HG03025 (cell line): ENCODE results near the gene ADGRB2.

Experiments
- ATAC-seq: cut with Tn5 transposase; IDR thresholded peaks from one replicate; pipeline ENCODE4 v1.9.1; 2021; ENCODE audit warnings: mild to moderate bottlenecking, moderate library complexity; ENCODE audit not compliant: unreplicated experiment, low FRiP score

ADGRB2 gene

GRCh38 chr1:31705080-31705866, 58.9 kb downstream of the ADGRB2 start:
- no peak for ATAC-seq

- no peak for ATAC-seq
Measured at GRCh38 chr1:31704271-31705079, 59.7 kb downstream of the ADGRB2 start.

GRCh38 chr1:31703431-31704270, 60.5 kb downstream of the ADGRB2 start, which contains the start of gene COL16A1:
COL16A1 (minus strand) TSS chr1:31704017; CDS start chr1:31702193, 1,824 bp downstream.
- no peak for ATAC-seq

GRCh38 chr1:31702836-31703404, 61.2 kb downstream of the ADGRB2 start:
- ATAC-seq: no peak

GRCh38 chr1:31701091-31701736, 62.9 kb downstream of the ADGRB2 start:
- no peak for ATAC-seq

GRCh38 chr1:31700468-31701090, 63.6 kb downstream of the ADGRB2 start:
- no peak for ATAC-seq

- ATAC-seq: no peak
Measured at GRCh38 chr1:31699341-31699891, 64.7 kb downstream of the ADGRB2 start.

- ATAC-seq: no peak
Measured at GRCh38 chr1:31697369-31697984, 66.7 kb downstream of the ADGRB2 start.

DNA sequence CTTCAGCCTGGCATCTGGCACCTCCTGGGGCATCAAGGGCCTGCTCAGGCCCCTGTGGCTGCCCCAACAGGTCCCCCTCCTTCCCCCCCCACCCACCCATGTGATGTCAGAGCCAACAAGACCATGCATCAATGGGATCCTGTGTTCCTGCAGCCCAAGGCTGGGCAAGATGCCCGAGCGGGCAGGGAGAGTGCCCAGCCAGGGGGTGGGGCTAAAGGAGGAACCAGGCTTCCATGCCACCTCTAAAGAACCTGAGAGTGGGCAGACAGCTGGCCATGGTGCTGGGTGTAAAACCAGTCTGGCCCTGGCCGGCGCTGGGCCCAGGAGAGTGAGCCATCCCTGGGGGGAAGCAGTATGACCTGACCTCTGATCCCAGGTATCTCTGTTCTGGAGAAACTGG, 67.9 kb downstream of the ADGRB2 start:
- ATAC-seq: no peak

- ATAC-seq: no peak
Measured at GRCh38 chr1:31695327-31695726, 68.8 kb downstream of the ADGRB2 start.

DNA sequence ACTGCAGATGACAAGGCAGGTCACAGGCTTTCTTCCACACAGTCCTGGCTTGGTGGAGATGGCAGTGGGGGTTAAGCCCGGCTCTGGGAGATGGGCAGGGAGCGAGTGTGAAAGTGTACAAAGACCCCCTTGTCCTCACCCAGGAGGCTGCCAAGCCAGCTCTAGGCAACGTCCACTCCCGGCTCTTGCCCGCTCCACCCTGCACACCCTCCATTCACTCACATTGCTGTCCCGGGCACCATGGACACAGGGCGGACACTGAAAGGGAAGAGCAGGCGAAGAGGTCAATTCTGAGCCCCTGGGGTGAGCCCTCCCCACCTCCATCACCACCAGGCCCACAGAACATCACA, 69.2 kb downstream of the ADGRB2 start:
- no peak for ATAC-seq

DNA sequence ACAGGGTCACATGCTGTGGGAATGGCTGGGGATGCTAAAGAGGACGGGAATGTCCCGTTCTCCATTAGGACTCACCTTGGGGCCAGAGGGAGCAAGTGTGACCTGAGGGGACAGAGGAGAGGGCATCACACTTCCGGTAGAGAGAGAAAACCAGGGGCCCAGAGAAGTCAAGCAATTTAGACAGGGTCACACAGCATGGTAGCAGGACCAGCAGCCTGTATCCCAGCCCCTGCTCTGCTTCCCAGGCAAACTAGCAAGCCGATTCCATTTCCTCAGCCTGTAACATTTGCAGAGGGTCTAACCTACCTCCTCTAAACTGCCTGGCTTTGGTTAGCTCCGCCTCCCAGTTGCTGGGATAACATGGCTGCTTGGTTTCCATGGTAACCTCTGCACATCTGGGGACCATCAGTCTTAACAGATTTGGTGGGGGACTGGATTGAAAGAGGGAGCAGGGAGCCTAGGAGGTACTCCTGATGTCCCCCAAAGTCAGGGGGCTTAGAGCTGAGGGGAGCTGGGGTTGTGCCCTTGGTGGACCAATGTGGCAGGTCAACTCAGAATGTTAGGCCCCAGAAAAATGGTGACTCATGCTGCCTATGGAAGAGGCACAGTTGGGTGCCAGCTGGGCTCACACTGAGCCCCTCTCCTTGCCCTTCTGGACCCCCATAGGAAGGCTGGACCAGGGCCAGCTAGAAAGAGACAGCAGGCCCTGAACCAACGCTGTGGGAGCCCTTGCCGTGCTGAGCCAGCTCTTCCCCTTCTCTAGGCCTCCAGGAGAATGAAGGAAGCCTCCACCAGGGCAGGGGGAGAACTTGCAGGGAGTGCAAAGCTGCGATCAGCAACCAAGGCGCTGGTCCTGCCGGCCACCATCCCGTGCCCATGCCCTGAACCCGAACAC, 69.8 kb downstream of the ADGRB2 start:
- ATAC-seq: no peak

- no peak for ATAC-seq
Measured at GRCh38 chr1:31693231-31693630, 70.9 kb downstream of the ADGRB2 start.

- ATAC-seq: no peak
Measured at GRCh38 chr1:31691951-31692350, 72.2 kb downstream of the ADGRB2 start.

- ATAC-seq: no peak
Measured at GRCh38 chr1:31691446-31691845, 72.7 kb downstream of the ADGRB2 start.

GRCh38 chr1:31690921-31691320, 73.2 kb downstream of the ADGRB2 start:
- ATAC-seq: no peak

GRCh38 chr1:31689854-31690253, 74.3 kb downstream of the ADGRB2 start:
- no peak for ATAC-seq

- ATAC-seq: no peak
Measured at GRCh38 chr1:31689379-31689778, 74.8 kb downstream of the ADGRB2 start.
